ENCODE measurements around the gene FRMD3.
"Not testable (repeated sequence)": the region's sequence is repeated elsewhere in the genome, so short reads cannot be mapped to it uniquely, and the experiment has no call there.

FRMD3 gene

GRCh38 chr9:83517980-83518379 lies 20.2 kb downstream of the FRMD3 start:
- H3K9ac ChIP-seq (ENCODE audit: low read length); H3K27me3 ChIP-seq (ENCODE audit: control insufficient read depth, insufficient read depth, low read length); H3K27ac ChIP-seq (ENCODE audit: low read depth, low read length); H3K36me3 ChIP-seq (ENCODE audit: control insufficient read depth, insufficient read depth, low read length); H3K4me1 ChIP-seq (ENCODE audit: control insufficient read depth, insufficient read depth, low read length); H3K4me3 ChIP-seq (ENCODE audit: low read length): not testable (repeated sequence)

DNA sequence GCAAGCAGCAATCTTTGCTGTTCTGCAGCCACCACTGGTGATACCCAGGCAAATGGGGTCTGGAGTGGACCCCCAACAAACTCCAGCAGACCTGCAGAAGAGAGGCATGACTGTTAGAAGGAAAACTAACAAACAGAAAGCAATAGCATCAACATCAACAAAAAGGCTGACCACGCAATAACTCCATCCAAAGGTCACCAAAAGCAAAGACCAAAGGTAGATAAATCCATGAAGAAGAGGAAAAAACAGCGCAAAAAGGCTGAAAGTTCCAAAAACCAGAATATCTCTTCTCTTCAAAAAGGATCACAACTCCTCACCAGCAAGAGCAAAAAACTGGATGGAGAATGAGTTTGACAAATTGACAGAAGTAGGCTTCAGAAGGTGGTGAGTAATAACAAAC lies 23.4 kb downstream of the FRMD3 start:
- no peak overlapping the region for H3K27ac ChIP-seq (ENCODE audit: low read depth, low read length)
- no peaks in the 10 kb centered on the region for H3K4me1 ChIP-seq (ENCODE audit: control insufficient read depth, insufficient read depth, low read length)
- H3K4me3 ChIP-seq (ENCODE audit: low read length): no peak overlapping the region
- no peak overlapping the region for H3K9ac ChIP-seq (ENCODE audit: low read length)
- no peaks in the 10 kb centered on the region for H3K27me3 ChIP-seq (ENCODE audit: control insufficient read depth, insufficient read depth, low read length)
- no peaks in the 10 kb centered on the region for H3K36me3 ChIP-seq (ENCODE audit: control insufficient read depth, insufficient read depth, low read length)

DNA sequence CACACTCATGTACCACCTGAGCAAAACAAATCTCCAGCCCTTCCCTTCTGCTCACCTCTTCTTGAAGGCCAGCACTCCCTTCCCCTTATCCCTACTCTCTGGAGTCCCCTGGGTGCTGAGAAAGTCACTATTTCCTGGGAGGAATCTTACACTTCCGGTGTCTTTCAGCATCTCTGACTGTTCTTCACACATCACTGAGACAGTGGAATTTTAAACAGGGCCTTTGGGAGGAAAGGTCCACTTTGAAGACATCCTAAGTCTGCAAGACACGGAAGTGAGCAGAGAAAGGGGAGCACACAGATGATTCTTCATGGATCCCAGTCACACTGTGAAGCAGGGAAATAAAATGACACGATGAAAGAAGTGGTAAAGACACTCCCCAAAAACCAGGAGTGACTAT lies 25.6 kb downstream of the FRMD3 start:
- H3K36me3 ChIP-seq (ENCODE audit: control insufficient read depth, insufficient read depth, low read length): no peaks in the 10 kb centered on the region
- H3K9ac ChIP-seq (ENCODE audit: low read length): no peak overlapping the region
- no peak overlapping the region for H3K27ac ChIP-seq (ENCODE audit: low read depth, low read length)
- no peak overlapping the region for H3K4me3 ChIP-seq (ENCODE audit: low read length)
- H3K4me1 ChIP-seq (ENCODE audit: control insufficient read depth, insufficient read depth, low read length): no peaks in the 10 kb centered on the region
- H3K27me3 ChIP-seq (ENCODE audit: control insufficient read depth, insufficient read depth, low read length): no peaks in the 10 kb centered on the region

GRCh38 chr9:83511051-83511450 lies 27.1 kb downstream of the FRMD3 start:
- Histone ChIP-seq H3K4me1 (ENCODE audit: control insufficient read depth, insufficient read depth, low read length) (no peaks in the 10 kb centered on the region), H3K4me3 (ENCODE audit: low read length) (no peak overlapping the region), H3K27ac (ENCODE audit: low read depth, low read length) (no peak overlapping the region), H3K36me3 (ENCODE audit: control insufficient read depth, insufficient read depth, low read length) (no peaks in the 10 kb centered on the region), H3K27me3 (ENCODE audit: control insufficient read depth, insufficient read depth, low read length) (no peaks in the 10 kb centered on the region), H3K9ac (ENCODE audit: low read length) (no peak overlapping the region)

GRCh38 chr9:83509402-83509801 lies 28.8 kb downstream of the FRMD3 start:
- Histone ChIP-seq H3K4me3 (ENCODE audit: low read length) (no peak overlapping the region), H3K27me3 (ENCODE audit: control insufficient read depth, insufficient read depth, low read length) (no peaks in the 10 kb centered on the region), H3K4me1 (ENCODE audit: control insufficient read depth, insufficient read depth, low read length) (no peaks in the 10 kb centered on the region), H3K9ac (ENCODE audit: low read length) (no peak overlapping the region), H3K27ac (ENCODE audit: low read depth, low read length) (no peak overlapping the region), H3K36me3 (ENCODE audit: control insufficient read depth, insufficient read depth, low read length) (no peaks in the 10 kb centered on the region)

- no peak overlapping the region for H3K4me3 ChIP-seq (ENCODE audit: low read length)
- no peak overlapping the region for H3K27ac ChIP-seq (ENCODE audit: low read depth, low read length)
- H3K27me3 ChIP-seq (ENCODE audit: control insufficient read depth, insufficient read depth, low read length): no peaks in the 10 kb centered on the region
- H3K36me3 ChIP-seq (ENCODE audit: control insufficient read depth, insufficient read depth, low read length): no peaks in the 10 kb centered on the region
- no peak overlapping the region for H3K9ac ChIP-seq (ENCODE audit: low read length)
- H3K4me1 ChIP-seq (ENCODE audit: control insufficient read depth, insufficient read depth, low read length): no peaks in the 10 kb centered on the region
Measured at GRCh38 chr9:83508067-83508466, 30.1 kb downstream of the FRMD3 start.

DNA sequence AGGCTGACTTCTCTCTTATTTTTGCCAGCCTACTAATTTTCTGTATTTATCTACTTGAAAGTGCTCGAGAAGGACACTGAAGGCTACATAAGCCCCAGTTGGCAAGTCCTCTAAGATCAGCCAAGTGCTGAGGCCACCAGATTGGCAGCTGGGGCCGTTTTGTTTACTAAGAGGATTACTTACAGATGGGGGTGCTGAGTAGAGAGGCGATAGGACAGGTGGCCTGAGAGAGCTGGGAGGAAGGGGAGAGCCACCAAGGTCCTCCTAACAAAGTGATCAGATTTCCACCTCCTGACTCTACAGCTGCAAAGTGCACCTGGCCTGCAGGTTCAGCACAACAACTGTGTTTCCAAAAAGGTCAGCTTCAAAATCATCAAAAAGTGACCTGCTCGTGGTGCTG lies 32.9 kb downstream of the FRMD3 start:
- Histone ChIP-seq H3K27ac (ENCODE audit: low read depth, low read length) (no peak overlapping the region), H3K27me3 (ENCODE audit: control insufficient read depth, insufficient read depth, low read length) (no peaks in the 10 kb centered on the region), H3K4me3 (ENCODE audit: low read length) (no peak overlapping the region), H3K4me1 (ENCODE audit: control insufficient read depth, insufficient read depth, low read length) (no peaks in the 10 kb centered on the region), H3K9ac (ENCODE audit: low read length) (no peak overlapping the region), H3K36me3 (ENCODE audit: control insufficient read depth, insufficient read depth, low read length) (no peaks in the 10 kb centered on the region)

DNA sequence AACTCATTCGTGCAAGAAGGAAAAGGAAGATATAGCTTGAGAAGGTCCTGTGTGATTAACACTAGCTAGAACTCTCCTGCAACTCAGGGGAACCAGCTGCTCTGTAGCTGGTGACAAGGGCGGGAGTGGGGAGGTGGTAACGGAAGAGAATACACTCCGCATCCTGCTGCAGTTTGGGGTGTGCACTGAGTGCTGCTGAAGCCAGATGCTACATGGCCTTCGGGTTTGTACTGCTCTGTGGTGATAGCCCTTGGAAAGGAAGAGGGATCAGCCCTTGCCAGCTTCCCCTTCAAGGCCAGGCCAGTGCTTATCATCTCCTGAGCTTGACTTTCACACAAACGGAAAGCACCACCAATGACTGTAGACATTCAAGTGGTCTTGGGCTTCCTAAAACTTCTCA lies 34.3 kb downstream of the FRMD3 start:
- H3K27ac ChIP-seq (ENCODE audit: low read depth, low read length): no peak overlapping the region
- no peak overlapping the region for H3K9ac ChIP-seq (ENCODE audit: low read length)
- H3K4me1 ChIP-seq (ENCODE audit: control insufficient read depth, insufficient read depth, low read length): no peaks in the 10 kb centered on the region
- no peak overlapping the region for H3K4me3 ChIP-seq (ENCODE audit: low read length)
- H3K27me3 ChIP-seq (ENCODE audit: control insufficient read depth, insufficient read depth, low read length): no peaks in the 10 kb centered on the region
- no peaks in the 10 kb centered on the region for H3K36me3 ChIP-seq (ENCODE audit: control insufficient read depth, insufficient read depth, low read length)

GRCh38 chr9:83501565-83501964 lies 36.6 kb downstream of the FRMD3 start:
- H3K27ac ChIP-seq (ENCODE audit: low read depth, low read length): no peak overlapping the region
- no peaks in the 10 kb centered on the region for H3K36me3 ChIP-seq (ENCODE audit: control insufficient read depth, insufficient read depth, low read length)
- no peaks in the 10 kb centered on the region for H3K27me3 ChIP-seq (ENCODE audit: control insufficient read depth, insufficient read depth, low read length)
- H3K4me1 ChIP-seq (ENCODE audit: control insufficient read depth, insufficient read depth, low read length): no peaks in the 10 kb centered on the region
- H3K9ac ChIP-seq (ENCODE audit: low read length): no peak overlapping the region
- no peak overlapping the region for H3K4me3 ChIP-seq (ENCODE audit: low read length)

GRCh38 chr9:83497441-83497840 lies 40.8 kb downstream of the FRMD3 start:
- Histone ChIP-seq H3K27ac (ENCODE audit: low read depth, low read length) (no peak overlapping the region), H3K27me3 (ENCODE audit: control insufficient read depth, insufficient read depth, low read length) (no peaks in the 10 kb centered on the region), H3K4me1 (ENCODE audit: control insufficient read depth, insufficient read depth, low read length) (no peaks in the 10 kb centered on the region), H3K36me3 (ENCODE audit: control insufficient read depth, insufficient read depth, low read length) (no peaks in the 10 kb centered on the region), H3K4me3 (ENCODE audit: low read length) (no peak overlapping the region), H3K9ac (ENCODE audit: low read length) (no peak overlapping the region)

DNA sequence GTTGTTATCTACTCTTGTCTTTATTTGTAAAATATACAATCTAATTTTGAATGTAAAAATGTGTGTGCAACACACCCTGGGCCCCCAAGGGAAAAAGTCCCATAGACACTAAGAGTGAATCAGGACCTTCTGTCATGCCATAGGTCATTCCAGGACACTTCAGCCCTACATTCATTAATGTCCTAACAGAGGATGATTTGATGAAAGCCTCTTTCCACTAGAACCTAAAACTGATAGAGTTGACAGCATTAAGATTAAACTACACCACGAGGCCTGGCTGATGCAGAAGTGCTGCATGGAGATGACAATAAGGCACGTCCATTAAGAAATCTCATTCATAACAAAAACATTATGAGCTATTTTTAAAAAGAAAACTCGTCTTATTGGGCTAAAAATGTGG lies 46.2 kb downstream of the FRMD3 start:
- no peaks in the 10 kb centered on the region for H3K36me3 ChIP-seq (ENCODE audit: control insufficient read depth, insufficient read depth, low read length)
- no peaks in the 10 kb centered on the region for H3K4me1 ChIP-seq (ENCODE audit: control insufficient read depth, insufficient read depth, low read length)
- H3K27ac ChIP-seq (ENCODE audit: low read depth, low read length): no peak overlapping the region
- H3K27me3 ChIP-seq (ENCODE audit: control insufficient read depth, insufficient read depth, low read length): no peaks in the 10 kb centered on the region
- no peak overlapping the region for H3K4me3 ChIP-seq (ENCODE audit: low read length)
- H3K9ac ChIP-seq (ENCODE audit: low read length): no peak overlapping the region

GRCh38 chr9:83491413-83491812 lies 46.8 kb downstream of the FRMD3 start:
- no peaks in the 10 kb centered on the region for H3K36me3 ChIP-seq (ENCODE audit: control insufficient read depth, insufficient read depth, low read length)
- H3K4me3 ChIP-seq (ENCODE audit: low read length): no peak overlapping the region
- H3K27ac ChIP-seq (ENCODE audit: low read depth, low read length): no peak overlapping the region
- H3K27me3 ChIP-seq (ENCODE audit: control insufficient read depth, insufficient read depth, low read length): no peaks in the 10 kb centered on the region
- H3K9ac ChIP-seq (ENCODE audit: low read length): no peak overlapping the region
- no peaks in the 10 kb centered on the region for H3K4me1 ChIP-seq (ENCODE audit: control insufficient read depth, insufficient read depth, low read length)

GRCh38 chr9:83489961-83490360 lies 48.2 kb downstream of the FRMD3 start:
- no peaks in the 10 kb centered on the region for H3K27me3 ChIP-seq (ENCODE audit: control insufficient read depth, insufficient read depth, low read length)
- H3K9ac ChIP-seq (ENCODE audit: low read length): no peak overlapping the region
- H3K27ac ChIP-seq (ENCODE audit: low read depth, low read length): no peak overlapping the region
- H3K4me1 ChIP-seq (ENCODE audit: control insufficient read depth, insufficient read depth, low read length): no peaks in the 10 kb centered on the region
- H3K4me3 ChIP-seq (ENCODE audit: low read length): no peak overlapping the region
- H3K36me3 ChIP-seq (ENCODE audit: control insufficient read depth, insufficient read depth, low read length): no peaks in the 10 kb centered on the region

- H3K27ac ChIP-seq (ENCODE audit: low read depth, low read length): no peak overlapping the region
- H3K4me3 ChIP-seq (ENCODE audit: low read length): no peak overlapping the region
- no peaks in the 10 kb centered on the region for H3K36me3 ChIP-seq (ENCODE audit: control insufficient read depth, insufficient read depth, low read length)
- H3K4me1 ChIP-seq (ENCODE audit: control insufficient read depth, insufficient read depth, low read length): no peaks in the 10 kb centered on the region
- H3K9ac ChIP-seq (ENCODE audit: low read length): no peak overlapping the region
- no peaks in the 10 kb centered on the region for H3K27me3 ChIP-seq (ENCODE audit: control insufficient read depth, insufficient read depth, low read length)
Measured at GRCh38 chr9:83484990-83485389, 53.2 kb downstream of the FRMD3 start.

Measured in rectal smooth muscle tissue (tissue), 1 donor.